AG04449 (cell line): ENCODE results near the gene VCL.
A peak's percentile ranks its signal among the peaks of the same experiment; 100 is the strongest.

Source experiments
- CTCF ChIA-PET: fragments of 350-600 bp; formaldehyde crosslinking; extraction: SDS; loops from one replicate; lab custom pipeline; 2021; ENCODE audit warnings: antibody characterized with exemption; lab: Yijun Ruan, JAX
- POLR2A ChIA-PET: fragments of 400-600, 350-600 bp; formaldehyde crosslinking; extraction: SDS; loops from one replicate; lab custom pipeline; 2020; ENCODE audit warnings: antibody characterized with exemption, inconsistent platforms; lab: Yijun Ruan, JAX
- DNase-seq: peaks from one replicate; pipeline ENCODE4 v3.0.0-alpha.2; 2010; ENCODE audit warnings: low read depth, low spot score
- H3K4me3 ChIP-seq: 2 replicates; pipeline ENCODE4 v1.5.1; 2011; ENCODE audit warnings: low read depth, mild to moderate bottlenecking, control low read depth, low read length
- TF ChIP-seq, protein P1 (sequence below): IDR thresholded peaks from one replicate; pipeline ENCODE4 v1.5.1; 2011; ENCODE audit warnings: mild to moderate bottlenecking, moderate library complexity, low read length, control low read depth, inconsistent platforms; ENCODE audit not compliant: insufficient read depth; ENCODE audit errors: missing control alignments

VCL gene

DNA sequence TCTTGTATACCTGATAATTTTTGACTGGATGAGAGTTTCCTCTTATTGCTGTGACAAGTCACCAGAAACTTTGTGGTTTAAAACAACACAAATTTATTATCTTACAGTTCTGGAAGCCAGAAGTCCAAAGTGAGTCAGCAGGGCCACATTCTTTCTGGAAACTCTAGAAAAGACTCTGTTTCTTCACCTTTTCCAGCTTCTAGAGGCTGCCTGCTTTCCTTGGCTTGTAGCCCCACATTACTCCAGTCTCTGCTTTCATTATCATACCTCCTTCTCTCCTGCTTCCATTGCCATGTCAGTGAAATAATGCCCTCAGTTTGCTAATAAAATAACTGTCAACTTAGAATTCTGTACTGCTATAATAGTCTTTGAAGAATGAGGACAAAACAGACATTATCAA lies 65.3 kb downstream of the VCL start:
- DNase-seq: no peak
- ChIA-PET POLR2A (no interaction called here), CTCF (no interaction called here)
- TF ChIP-seq, protein P1, sequence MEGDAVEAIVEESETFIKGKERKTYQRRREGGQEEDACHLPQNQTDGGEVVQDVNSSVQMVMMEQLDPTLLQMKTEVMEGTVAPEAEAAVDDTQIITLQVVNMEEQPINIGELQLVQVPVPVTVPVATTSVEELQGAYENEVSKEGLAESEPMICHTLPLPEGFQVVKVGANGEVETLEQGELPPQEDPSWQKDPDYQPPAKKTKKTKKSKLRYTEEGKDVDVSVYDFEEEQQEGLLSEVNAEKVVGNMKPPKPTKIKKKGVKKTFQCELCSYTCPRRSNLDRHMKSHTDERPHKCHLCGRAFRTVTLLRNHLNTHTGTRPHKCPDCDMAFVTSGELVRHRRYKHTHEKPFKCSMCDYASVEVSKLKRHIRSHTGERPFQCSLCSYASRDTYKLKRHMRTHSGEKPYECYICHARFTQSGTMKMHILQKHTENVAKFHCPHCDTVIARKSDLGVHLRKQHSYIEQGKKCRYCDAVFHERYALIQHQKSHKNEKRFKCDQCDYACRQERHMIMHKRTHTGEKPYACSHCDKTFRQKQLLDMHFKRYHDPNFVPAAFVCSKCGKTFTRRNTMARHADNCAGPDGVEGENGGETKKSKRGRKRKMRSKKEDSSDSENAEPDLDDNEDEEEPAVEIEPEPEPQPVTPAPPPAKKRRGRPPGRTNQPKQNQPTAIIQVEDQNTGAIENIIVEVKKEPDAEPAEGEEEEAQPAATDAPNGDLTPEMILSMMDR: no peak
- H3K4me3 ChIP-seq: no peak overlapping the region

DNA sequence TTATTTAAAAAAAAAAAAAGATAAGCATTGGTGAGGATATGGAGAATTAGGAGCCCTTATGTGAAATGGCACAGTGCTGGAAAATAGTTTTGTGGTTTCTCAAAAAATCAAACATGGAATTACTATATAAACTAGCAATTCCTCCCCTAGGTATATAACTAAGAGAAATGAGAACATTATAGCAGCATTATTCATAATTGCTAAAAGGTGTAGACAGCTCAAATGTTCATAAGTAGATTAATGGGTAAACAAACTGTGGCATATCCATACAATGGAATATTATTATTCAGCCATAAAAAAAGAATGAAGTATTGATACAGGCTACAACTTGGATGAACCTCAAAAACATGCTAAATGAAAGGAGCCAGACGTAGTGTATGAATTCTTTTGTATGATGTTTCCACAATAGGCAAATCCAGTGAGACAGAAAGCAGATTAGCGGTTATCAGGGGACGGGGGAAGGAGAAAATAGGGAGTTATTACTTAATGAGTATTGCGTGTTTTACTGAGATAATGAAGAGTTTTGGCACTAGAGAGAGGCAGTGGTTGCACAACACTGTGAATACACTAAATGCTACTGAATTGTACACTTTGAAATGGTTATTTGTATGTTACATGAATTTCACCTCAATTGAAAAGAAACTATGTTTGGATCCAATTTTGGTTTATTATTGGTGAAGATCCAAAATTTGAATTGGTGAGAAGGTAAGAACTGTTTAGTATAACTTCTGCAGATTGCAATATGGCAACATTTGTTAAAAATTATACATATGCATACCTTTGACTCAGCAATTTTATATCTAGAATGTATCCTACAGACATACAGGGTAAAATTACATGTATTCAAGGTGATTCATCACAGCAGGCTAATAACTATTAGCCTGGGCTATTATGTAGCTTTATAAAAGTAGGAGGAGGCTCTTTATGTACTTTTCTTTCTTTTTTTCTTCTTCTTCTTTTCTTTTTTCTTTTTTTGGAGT lies 69.7 kb downstream of the VCL start:
- H3K4me3 ChIP-seq: no peak overlapping the region
- TF ChIP-seq, protein P1: no peak
- no peak for DNase-seq
- CTCF ChIA-PET: interaction anchor here (1.0 kb wide), 3 partner anchors 13 to 188 kb away, joined by 3 to 9 read pairs (median 4); no protein-coding TSS in a partner anchor
- POLR2A ChIA-PET: no interaction called here

- TF ChIP-seq, protein P1: no peak
- peak; percentile 68 for DNase-seq
- H3K4me3 ChIP-seq: no peak overlapping the region
- ChIA-PET CTCF (interaction anchor here (0.5 to 2.6 kb wide), 8 partner anchors 10 to 236 kb away, joined by 3 to 8 read pairs (median 3); no protein-coding TSS in a partner anchor), POLR2A (interaction anchor here (0.6 to 1.2 kb wide), 5 partner anchors 19 to 105 kb away, joined by 3 to 6 read pairs (median 4); partner anchors contain the start of gene VCL)
Measured at GRCh38 chr10:74071157-74071556, 73.2 kb downstream of the VCL start.

DNA sequence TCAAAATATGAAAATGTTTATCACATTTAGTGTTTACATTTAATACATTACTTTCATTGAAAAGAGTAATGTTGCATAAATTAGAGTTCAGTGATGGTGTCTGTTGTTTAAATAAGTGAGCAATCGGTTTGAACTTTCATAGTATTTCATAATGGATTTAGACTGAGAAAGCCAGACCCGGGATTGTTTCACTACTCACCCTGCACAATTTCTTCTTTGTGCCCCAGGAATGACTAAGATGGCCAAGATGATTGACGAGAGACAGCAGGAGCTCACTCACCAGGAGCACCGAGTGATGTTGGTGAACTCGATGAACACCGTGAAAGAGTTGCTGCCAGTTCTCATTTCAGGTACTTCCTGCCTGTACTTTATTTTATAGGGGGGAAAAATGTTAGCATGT lies 74.6 kb downstream of the VCL start:
- ChIA-PET CTCF (interaction anchor here (1.1 to 2.6 kb wide), 5 partner anchors 11 to 237 kb away, joined by 3 to 8 read pairs (median 3); no protein-coding TSS in a partner anchor), POLR2A (no interaction called here)
- no peak overlapping the region for H3K4me3 ChIP-seq
- TF ChIP-seq, protein P1: no peak
- DNase-seq: no peak

- POLR2A ChIA-PET: interaction anchor here (0.5 to 0.6 kb wide), 2 partner anchors 68 to 97 kb away, joined by 3 read pairs; no protein-coding TSS in a partner anchor
- no peak for DNase-seq
- CTCF ChIA-PET: interaction anchor here (0.9 to 2.0 kb wide), 8 partner anchors 15 to 189 kb away, joined by 3 to 6 read pairs (median 4); no protein-coding TSS in a partner anchor
- no peak overlapping the region for H3K4me3 ChIP-seq
- TF ChIP-seq, protein P1: no peak
Measured at GRCh38 chr10:74075906-74076305, 78.0 kb downstream of the VCL start.

DNA sequence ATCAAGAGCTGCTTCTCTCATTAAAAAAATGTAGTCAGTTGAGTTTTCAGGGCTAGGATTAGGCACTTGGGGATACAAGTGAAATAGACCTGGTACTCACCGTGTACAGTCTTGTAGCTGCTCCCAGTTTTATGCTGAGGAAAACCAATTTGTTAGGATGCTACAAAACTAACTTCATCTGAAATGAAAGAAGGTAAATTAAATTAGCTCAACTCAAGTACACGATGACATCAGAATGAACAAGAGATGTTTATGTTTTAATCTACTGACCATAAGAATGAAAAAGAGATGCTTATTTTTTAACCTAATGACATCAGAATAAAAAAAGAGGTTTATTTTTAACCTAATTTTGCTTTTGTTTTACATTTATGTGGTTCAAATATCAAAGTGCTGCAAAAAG lies 79.0 kb downstream of the VCL start:
- no peak overlapping the region for H3K4me3 ChIP-seq
- TF ChIP-seq, protein P1: no peak
- no peak for DNase-seq
- ChIA-PET POLR2A (no interaction called here), CTCF (interaction anchor here (1.0 to 2.0 kb wide), 7 partner anchors 14 to 197 kb away, joined by 3 to 6 read pairs (median 3); no protein-coding TSS in a partner anchor)
